Cardiac fibroblast (primary cell): ENCODE measurements around the gene CFAP299.

Experiments used
- DNase-seq, 2 donors: peaks; one replicate each; pipeline versions ENCODE4 v3.0.0 to v3.0.0-alpha.2; 2010; ENCODE audit warnings: low read depth in 2 of 2
- H3K4me3 ChIP-seq, 2 donors: replicated peaks in 1 of 2; 1 replicate in 1 of 2; 2 replicates in 1 of 2; pipeline ENCODE4 v1.5.1; 2011; ENCODE audit warnings: low read depth in 2 of 2, low read length in 2 of 2, mild to moderate bottlenecking in 2 of 2, moderate library complexity in 1 of 2
- CTCF ChIP-seq: IDR thresholded peaks from one replicate; pipeline ENCODE4 v1.5.1; 2011; ENCODE audit warnings: low read depth, mild to moderate bottlenecking, low read length, inconsistent platforms

CFAP299 gene

GRCh38 chr4:80420638-80421037 is 85.1 kb downstream of the CFAP299 start:
- no peak for TF ChIP-seq CTCF
- no peak overlapping the region for H3K4me3 ChIP-seq
- no peak for DNase-seq

GRCh38 chr4:80422727-80423404 is 87.3 kb downstream of the CFAP299 start:
- no peak for TF ChIP-seq CTCF
- DNase-seq = no peak
- no peak overlapping the region for H3K4me3 ChIP-seq

- no peak for DNase-seq
- no peak for TF ChIP-seq CTCF
- no peak overlapping the region for H3K4me3 ChIP-seq
Observed at GRCh38 chr4:80423553-80424224, 88.2 kb downstream of the CFAP299 start.

- no peak for DNase-seq
- TF ChIP-seq CTCF = no peak
- no peak overlapping the region for H3K4me3 ChIP-seq
Observed at GRCh38 chr4:80424225-80424581, 88.7 kb downstream of the CFAP299 start.

GRCh38 chr4:80425124-80426100 is 89.9 kb downstream of the CFAP299 start:
- no peak for DNase-seq
- H3K4me3 ChIP-seq = no peak overlapping the region
- no peak for TF ChIP-seq CTCF

- TF ChIP-seq CTCF = no peak
- DNase-seq = no peak
- no peak overlapping the region for H3K4me3 ChIP-seq
Observed at GRCh38 chr4:80431203-80431965, 95.9 kb downstream of the CFAP299 start.
